GM12864 (cell line): ENCODE measurements around the gene UNC5C.

ENCODE experiments used
- DNase-seq: peaks from one replicate; pipeline ENCODE4 v3.0.0-alpha.2; 2011; ENCODE audit warnings: low read depth
- H3K4me3 ChIP-seq: 2 replicates; pipeline ENCODE4 v1.5.1; 2011; ENCODE audit warnings: mild to moderate bottlenecking, low read depth, low read length, control low read depth
- TF ChIP-seq, protein P1 (sequence below): IDR thresholded peaks from 2 replicates; pipeline ENCODE4 v1.5.1; 2011; ENCODE audit warnings: low read depth, mild to moderate bottlenecking, moderate library complexity, low read length, control low read depth, inconsistent platforms; ENCODE audit errors: missing control alignments

Gene UNC5C

DNA sequence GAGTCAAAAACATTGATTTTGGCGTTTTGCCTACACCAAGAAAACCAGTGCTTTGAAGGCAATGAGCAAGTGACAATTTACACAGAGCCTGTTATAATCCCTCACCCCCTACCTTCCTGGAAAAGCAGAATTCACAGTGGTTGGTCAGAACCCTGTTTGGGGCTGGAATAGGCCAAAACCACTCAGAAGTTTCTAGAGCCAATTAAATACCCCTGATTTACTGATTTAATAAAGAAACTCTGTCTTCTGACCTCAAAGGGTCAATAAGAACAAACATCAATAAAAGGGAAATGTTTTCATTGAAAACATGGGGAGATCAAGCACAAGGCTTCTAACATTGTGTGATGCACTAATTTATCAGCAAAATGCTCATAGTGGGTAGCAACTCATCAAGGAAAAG is 116.3 kb downstream of the UNC5C start:
- no peak overlapping the region for H3K4me3 ChIP-seq
- TF ChIP-seq, protein P1, sequence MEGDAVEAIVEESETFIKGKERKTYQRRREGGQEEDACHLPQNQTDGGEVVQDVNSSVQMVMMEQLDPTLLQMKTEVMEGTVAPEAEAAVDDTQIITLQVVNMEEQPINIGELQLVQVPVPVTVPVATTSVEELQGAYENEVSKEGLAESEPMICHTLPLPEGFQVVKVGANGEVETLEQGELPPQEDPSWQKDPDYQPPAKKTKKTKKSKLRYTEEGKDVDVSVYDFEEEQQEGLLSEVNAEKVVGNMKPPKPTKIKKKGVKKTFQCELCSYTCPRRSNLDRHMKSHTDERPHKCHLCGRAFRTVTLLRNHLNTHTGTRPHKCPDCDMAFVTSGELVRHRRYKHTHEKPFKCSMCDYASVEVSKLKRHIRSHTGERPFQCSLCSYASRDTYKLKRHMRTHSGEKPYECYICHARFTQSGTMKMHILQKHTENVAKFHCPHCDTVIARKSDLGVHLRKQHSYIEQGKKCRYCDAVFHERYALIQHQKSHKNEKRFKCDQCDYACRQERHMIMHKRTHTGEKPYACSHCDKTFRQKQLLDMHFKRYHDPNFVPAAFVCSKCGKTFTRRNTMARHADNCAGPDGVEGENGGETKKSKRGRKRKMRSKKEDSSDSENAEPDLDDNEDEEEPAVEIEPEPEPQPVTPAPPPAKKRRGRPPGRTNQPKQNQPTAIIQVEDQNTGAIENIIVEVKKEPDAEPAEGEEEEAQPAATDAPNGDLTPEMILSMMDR: no peak
- DNase-seq: no peak

DNA sequence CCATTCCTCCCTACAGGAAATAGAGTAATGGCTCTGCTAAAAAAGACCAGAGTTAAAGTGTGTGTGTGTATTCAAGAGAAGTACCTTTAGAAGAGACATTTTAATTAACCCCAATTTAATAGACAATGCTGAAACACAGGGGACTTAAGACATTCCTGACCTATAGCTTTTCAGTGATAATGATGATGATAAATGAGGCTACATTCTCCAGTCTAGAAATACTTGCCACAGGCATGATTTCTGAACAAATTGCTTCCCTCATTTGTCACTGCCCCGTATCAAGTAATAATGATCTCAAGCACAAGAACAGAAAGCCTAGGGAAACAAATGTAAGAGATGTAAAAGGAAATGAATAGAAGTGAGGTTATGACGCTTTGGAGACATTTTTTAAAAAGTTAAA is 117.1 kb downstream of the UNC5C start:
- H3K4me3 ChIP-seq: no peak overlapping the region
- TF ChIP-seq, protein P1: no peak
- DNase-seq: no peak

DNA sequence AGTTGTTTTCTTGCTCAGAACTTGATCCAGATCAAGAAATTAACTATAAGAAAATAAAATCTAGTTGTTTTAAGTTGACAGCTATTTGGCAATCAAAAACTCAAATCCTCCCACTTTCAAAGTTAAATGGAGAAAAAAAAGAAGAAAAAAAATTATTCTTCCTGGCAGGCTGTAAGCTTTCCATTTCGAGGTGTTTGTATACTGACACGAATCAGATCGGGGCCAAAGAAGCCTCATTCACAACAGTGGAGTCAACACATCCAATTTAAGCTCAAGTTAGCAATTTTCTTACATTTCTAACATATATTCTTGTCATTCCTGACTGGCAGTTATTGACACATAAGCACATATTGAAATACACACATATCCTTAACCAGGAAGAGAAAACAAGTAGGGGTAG is 119.4 kb downstream of the UNC5C start:
- no peak overlapping the region for H3K4me3 ChIP-seq
- TF ChIP-seq, protein P1: no peak
- DNase-seq: no peak

DNA sequence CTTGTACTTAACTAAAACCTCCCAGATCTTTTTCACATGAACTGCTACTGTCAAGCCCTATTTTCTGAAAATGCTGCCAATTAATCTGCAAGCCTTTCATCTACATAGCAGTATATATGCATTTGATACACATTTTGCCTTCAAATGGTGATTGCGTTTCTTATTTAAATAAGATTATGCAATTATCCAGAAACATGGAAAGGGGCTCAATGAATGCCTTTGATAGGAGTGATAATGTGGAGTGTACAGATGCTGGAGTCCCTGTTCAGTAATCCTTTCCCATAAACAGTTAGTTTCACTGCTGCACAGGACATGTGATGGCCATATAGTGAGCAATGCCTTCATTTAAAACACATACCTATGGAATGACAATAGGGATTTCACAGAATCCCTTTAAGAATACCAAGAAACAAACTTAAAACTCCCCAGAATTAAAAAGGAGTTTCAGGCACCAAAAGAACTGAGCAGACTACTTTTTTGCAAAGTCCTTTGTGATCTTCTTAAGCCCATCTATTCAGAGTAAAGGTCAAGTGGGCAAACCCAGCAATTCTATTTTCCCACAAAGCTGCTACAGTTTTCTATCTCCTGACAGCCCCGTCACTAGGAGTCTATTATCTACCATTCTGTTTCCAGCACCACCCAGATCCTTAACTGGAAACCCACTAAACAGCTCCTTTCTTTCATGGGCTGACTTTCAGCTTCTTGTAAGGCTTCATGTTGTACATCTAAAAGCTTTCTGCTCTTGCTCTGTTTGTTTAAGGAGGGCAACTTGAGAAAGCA is 120.3 kb downstream of the UNC5C start:
- H3K4me3 ChIP-seq: no peak overlapping the region
- no peak for DNase-seq
- TF ChIP-seq, protein P1: no peak

DNA sequence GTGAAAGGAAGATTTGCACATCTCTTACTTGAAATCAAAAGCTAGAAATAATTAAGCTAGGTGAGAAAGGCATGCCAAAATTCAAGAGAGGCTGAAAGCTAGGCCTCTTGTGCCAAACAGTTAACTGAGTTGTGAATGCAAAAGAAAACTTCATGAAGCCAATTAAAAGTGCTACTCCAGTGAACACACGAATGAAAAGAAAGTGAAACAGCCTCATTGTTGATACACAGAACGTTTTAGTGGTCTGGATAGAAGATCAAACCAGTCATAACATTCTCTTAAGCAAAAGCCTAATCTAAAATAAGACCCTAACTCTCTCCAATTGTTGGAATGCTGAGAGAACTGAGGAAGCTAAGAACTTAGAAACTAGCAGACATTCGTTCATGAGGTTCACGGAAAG is 122.3 kb downstream of the UNC5C start:
- TF ChIP-seq, protein P1: no peak
- no peak overlapping the region for H3K4me3 ChIP-seq
- DNase-seq: no peak

DNA sequence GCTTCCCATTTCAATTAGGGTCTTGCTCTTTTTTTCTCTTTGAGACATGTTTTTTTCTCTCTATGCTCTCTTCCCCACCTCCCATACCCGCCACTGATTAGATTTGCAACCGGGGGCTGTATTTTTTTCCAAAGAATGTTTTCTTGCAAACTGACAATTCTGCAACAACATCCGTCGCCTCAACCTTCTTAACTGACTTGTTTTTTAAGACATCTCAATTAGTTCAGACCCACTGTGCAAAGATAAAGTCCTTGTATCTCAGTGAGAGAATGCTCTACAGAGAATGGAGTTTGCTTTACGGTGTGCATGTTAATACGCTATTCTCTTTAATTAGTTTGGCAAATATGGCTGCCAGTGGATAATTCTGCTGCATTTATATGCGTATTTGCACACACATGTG is 126.3 kb downstream of the UNC5C start:
- DNase-seq: no peak
- H3K4me3 ChIP-seq: no peak overlapping the region
- TF ChIP-seq, protein P1: no peak

DNA sequence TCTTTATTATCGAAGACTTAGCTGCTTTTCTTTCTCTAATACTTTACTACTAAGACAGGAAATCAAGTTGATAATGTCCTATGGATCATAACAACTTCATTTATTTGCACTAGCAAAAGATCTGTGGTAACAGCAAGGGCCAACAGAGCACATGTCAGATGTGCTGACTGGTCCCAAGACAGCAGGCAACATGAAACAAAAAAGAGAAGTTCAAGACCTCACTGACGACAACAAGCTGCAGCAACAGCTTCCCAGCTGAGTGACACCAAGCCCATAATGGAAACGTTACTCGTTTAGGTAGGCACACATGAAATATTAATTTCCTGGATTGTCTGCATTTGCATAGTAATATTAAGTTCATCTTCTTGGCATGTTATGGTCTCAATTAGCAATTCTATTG is 126.9 kb downstream of the UNC5C start:
- DNase-seq: no peak
- TF ChIP-seq, protein P1: no peak
- H3K4me3 ChIP-seq: no peak overlapping the region
